ENCODE results near the gene PPIP5K1.

The PPIP5K1 gene

DNA sequence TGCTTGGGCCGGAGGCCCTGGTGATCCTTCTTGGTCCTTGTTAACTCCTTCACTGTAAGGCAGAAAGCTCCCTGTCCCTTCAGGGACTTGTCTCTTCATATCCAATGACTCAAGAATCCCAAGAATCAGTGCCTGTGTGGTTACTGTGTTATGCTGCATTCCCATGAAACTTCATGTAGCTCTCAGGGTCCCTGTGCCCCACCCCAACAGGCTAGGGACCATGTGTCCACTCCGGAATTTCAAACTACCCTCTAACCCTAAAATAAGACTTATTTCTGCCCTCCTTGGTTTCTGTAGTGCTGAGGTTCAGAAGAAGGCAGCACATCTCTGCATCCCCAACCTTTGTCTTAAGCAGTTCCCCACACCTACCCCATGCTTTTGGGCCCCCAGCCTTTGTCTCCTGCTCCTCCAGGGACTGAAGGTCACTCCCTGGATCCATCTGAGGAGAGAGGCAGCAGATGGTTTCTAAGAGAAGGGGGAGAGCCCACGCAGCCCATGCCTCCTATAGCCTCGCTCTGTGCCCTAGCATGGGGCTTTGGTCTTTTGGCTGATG lies 73.1 kb downstream of the PPIP5K1 start:
- no peak for DNase-seq

DNA sequence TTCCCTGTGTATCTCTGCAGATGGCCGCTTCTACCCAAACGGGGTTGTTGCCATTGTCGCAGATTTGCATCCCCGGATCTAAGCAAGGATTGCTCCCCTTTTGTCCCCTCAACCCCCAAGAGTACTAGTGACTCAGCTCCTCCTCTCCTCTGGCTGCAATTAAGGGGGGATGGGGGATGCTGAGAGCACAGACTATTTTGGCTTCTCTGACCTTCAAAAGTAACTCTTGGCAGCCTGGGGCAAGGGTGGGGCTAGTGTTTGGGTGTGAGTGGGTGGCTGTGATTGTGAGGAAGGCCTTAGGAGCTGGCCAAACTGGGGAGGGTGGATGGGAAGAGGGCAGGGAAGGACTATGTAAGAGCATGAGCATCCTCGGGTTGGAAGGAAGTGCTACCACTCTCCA lies 73.8 kb downstream of the PPIP5K1 start:
- no peak for DNase-seq

DNA sequence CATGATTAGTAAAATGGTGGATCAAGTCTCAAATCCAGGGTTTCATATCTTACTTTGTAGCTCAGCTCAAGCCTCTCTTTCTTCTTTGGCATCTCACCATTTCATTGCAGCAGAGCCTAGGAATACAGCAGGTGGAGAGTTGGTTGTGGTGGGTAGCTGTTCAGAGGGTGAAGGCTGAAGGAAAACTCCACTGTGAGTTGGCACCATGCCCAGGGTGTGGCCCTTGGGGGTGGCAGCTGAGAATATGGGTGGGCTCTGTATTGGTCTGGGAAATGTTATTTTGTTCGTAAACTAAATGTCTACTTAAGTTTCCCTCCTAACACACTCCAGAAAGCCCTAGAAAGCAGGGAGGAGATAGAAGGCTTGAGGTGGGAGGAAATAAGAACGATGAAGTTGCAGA lies 74.3 kb downstream of the PPIP5K1 start:
- no peak for DNase-seq

DNA sequence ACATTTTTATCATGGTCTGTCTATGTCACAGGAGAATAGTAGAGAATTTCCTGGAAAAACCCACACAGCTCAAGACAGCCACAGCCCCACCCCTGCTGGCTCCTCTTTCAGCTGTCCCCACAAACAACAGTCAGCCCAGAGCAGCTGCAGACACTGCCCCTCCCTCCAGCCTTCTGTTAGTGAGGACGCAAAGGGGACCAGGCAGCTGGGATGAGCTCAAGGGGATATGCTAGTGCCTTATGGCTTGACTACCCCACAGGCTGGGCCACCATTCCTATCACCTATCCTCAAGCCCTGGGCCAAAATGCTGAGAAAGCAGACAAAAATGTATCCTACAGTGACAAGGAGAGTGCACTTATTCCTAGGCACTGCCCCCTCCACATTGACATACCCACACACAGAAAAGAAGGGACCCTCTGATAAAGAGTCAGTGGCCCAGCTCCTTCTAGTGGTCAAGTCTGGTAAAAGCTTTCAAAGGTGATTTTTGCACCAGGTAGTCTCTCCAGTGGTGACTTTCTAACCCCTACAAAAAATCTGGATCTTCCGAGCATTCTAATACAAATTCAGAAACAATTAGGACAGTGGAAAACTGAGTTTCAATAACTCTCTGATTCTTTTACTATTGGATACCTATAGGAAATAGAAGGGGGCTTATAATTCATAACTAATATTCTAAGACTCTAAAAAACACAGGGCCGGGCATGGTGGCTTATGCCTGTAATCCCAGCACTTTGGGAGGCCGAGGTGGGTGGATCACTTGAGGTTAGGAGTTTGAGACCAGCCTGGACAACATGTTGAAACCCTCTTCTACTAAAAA lies 75.6 kb downstream of the PPIP5K1 start:
- peak; percentile 23 for DNase-seq

DNA sequence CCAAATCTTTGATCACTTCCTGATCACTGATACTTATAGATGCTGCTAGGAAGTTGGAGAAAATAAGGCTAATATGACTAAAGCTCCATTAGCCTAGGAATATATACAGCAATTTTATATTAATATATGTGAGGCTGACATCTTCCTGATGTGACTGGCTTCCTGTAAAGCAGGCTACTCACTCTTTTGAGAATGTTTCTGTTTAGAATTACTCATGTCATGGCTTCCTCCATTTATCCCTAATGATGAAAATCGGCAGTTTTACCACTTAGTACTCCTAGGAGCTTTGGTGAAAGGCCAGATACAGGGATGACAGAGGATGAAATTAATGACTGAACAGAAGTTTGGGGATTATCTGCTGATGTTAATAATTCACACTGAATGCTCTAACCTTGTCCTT lies 76.5 kb downstream of the PPIP5K1 start:
- DNase-seq: no peak

DNA sequence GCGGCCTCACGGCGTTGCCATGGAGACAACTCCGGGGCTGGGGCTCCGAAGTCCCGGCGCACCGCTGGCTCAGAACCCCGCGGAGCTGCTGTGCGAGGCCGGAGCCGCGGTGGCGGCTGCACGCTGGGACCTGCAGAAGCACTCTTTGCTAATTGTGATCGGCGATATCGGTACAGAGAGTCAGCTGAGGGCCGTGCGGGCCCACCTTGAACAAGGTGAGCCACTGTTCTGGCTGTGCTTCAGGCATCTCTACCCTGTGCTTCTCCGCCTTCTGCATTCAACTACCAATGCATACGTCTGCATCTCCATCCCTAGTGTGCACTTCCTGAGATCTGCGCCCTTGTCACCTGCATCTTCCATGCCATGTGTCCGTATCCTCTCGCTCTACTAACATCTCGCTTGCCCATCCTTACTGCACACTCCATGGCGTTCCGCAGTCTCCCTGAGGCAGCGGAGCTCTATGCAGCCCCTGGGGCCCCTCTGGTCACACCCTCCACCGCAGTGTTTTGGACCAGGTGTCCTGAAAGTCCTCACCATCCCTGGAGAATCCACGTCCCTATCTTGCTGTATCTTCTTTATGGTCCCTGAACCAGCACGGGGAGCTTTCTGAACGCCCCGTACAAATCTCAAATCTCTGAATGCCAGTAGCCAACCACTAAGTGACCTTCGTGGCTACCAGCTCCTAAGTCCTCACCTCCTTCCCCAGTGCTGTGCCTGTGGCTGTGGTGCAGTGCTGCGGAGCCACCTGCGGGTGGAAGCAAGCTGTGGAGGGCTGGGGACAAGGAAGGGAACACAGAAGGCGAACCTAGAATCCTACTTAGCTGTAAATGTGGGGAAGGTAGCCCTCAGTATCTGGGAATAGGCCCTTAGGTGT lies 78.8 kb downstream of the PPIP5K1 start:
- DNase-seq: no peak

DNA sequence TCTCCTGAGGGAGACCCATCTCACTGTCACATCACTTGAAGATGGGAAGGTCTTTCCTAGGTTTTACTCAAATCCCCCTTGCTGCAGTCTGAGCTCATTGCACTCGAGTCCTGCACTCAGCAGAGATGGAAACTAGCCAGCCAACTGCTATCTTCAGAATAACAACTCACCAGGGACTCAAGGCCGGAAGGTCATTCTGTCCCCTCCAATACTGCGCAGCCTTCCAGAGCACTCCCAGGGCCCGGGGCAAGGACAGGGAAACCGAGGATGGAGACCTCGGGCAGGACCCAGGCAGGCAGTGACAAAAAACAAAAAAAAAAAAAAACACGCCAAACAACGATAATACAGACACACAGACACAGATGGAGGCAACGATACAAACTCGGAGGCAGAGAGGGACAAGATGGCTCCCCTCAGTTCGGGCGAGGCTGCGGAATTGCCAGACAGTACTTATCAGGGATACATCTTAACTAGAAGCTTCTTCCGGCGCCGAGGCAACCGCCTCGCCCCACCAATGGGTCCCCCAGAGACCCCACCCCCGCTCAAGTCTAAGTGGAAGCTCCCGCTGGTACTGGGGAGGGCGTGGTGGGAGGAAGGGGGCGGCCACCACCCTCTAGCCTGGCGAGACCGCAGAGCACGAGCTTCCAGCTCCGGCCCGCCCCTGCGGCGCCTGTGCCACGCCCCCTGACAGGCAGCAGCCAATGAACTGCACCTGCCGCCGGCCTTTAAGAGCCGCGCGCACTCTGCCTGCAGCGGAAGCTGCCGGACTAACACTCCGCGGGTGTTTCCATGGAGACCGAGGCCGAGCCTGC lies 79.6 kb downstream of the PPIP5K1 start:
- DNase-seq: peak; percentile 97

DNA sequence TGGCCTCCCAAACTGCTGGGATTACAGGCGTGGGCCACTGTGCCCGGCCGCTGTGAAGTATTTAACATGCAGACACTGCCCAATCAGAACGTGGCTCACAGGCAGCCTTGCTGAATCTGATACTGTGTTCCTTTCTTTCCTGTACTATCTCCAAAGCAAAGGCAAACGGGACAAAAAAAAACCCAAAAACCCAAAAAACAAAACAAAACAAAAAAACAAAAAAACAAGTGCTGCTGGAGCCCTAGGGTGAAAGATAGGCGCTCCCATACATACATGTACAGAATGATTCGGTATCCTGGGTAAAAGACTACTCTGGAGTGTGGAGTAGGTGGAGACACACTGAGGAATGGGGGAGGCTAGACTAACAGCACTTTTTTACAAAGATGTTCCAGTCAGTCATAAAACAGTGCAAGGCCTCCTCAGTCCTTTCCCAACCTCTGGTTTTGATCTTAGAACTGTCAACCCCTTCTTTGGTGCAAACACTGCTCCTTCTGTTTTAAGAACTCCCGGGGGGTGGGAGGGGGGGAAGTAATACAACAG lies 80.3 kb downstream of the PPIP5K1 start:
- no peak for DNase-seq

DNA sequence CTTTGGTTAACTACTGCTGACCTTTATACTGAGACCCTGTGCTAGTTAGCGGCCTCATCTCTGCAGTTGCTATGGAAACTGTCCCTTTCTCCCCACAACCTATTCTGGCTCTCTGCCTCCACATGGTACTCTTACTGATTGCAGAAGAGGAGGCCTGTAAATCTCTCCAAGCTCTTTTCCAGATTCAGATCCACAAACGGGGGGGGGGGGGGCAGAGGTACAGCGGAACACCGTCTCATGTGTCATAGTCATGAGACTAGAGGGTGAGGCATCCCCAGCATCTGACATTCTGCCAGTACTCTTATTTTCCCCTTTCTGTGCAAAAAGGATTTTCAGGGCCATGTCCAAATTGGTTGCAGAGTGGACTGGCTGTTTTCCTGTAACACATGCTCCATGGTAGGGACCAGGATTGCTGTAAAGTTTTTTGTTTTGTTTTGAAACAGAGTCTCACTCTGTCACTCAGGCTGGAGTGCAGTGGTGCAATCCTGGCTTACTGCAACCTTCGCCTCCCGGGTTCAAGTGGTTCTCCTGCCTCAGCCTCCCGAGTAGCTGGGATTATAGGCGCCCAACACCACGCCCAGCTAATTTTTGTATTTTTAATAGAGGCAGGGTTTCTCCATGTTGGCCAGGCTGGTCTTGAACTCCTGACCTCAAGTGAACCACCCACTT lies 80.9 kb downstream of the PPIP5K1 start:
- DNase-seq: no peak

DNA sequence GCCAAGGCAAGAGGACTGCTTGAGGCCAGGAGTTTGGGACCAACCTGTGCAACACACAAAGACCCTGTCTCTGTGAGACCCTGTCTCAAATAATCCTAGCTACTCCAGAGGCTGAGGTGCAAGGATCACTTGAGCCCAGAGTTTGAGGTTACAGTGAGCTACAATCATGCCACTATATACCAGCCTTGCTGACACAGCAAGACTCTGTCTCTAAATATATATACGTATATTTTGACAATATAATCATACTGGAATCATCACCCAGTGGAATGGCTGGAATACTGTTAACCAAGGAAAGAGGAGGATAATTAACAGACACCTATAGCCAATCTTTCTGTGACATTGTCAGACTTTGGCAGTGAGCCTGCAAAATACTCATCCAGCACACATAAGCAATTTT lies 81.6 kb downstream of the PPIP5K1 start:
- no peak for DNase-seq

DNA sequence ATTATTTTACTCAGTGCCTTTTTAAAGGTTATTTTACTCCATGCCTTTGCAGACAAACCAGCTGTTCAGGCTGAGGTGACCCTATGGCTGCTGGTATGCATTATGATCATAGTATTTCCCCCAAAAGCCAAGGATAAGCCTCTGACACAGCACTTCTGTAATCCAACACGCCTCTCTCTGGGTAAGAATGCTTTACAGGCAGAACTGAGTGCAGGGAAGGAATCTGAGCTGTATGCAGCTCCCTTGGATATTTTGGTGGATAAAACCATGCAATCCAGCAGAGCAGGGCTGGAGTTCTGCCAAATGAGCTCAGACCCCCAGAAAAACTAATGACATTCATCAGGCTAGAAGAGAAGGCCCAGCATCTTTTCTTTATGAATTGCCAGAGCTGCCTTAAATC lies 84.3 kb downstream of the PPIP5K1 start:
- DNase-seq: no peak

DNA sequence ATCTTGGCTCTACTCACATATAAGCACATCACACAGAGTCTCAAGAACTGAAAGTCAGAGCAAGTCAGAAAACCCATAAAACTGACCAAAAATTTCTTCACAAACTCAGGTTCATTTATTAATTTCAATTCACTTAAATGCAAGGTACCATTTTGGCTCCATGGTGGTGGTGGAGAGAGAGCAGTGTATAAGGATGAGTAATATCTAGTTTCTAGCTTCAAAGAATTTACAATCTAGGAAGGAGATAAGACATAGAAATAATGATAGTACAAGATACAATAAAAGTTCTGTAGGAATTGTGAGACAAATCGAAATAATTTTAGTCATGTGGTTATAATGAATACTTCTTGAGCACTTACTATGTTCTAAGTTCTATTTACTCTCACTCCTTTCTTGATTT lies 90.4 kb downstream of the PPIP5K1 start:
- DNase-seq: no peak

DNA sequence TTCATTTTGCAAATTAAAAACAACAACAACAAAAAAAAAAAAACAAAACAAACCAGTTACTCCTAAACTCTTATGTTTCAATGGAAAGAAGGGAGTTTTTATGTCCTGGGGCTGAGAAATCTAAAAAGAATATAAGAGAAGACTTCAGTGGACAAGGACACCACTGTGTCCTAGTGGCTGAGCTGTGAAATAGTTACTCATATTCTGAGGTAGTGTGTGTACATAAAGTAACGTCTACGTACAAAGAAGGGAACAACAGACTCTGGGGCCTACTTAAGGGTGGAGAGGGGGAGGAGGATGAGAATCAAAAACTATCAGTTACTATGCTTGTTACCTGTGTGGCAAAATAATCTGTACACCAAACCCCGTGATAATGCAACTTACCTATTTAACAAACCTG lies 91.0 kb downstream of the PPIP5K1 start:
- DNase-seq: no peak

DNA sequence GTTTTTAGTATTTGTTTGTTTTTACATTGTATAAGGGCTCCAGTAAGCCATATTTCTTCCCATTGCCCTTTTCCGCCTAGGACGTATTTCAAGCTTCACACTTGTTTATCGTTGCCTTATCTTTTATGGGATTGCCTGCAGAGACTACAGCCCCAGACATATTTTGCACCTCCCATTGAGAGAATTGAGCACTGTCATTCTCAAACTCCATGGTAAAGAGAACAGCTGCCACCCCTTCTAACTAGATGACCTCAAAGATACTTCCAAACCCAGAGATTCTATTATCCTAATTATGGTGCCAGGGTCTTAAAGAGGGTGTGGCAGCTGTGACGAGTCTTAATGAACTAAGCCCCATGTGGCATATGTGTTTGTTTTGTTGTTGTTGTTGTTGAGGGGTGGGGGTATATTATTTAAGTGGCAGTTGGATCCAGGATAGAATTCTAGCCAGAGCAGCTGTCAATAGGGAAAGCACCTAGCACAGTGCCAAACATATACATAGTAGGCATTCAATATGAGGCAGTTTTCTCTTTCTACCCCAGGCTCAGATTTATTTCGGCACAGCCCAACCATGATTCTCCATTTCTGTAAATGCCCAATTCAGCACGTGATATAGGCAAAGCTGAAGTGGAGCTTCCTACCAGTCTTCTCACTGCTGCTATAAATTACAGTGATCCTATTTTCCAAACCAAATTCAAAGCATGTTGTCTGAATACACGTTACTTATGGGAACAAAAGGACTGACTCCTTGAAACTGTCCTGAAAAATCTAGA lies 96.1 kb downstream of the PPIP5K1 start:
- no peak for DNase-seq

DNA sequence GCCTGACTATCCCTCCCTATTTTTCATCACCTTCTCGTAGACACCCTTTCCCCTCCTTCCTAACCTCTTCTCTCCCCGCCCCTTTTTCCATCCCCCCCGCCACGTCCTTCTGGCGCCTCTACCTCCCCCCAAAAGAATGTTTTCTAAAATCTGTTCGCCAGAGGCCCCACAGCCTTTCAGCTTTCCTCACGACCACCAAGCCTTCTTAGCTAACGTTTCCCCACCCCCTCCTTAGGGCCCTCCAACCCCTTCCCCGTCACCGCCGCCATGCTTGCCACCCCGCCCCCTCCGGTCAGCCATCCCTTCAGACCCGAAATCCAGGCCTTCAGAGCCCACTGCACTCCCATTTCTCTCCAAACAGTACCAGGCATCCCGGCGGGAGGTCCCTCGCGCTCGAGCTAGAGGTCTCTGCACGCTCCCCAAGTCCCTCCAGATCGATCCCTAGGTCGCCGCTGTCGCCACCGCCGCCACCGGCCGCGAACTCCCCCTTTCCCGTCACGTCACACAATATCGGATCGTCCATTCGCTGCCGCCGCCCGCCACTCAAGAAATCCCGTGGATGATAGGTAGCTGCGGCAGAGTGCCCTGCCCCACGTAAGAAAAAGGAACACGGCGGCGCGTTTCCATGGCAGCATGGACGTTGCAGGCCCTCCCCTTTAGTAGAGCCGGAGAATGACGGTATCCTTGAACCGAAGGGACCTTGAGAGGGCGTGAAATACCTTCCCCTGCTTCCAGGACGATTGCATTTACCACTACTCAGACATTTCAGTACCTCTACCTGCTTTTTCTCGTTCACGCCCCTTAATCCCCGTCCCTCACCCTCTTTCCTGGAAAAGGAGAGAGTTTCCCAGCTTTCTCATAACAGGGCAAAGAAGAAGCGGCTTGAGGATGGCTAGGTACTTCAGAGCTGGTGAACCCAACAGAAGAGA lies 97.1 kb downstream of the PPIP5K1 start, which contains the start of gene TP53BP1:
TSS of gene TP53BP1 (minus strand) at position 484 of the 929 bp plus-strand sequence. CDS start at position 371, 113 bp downstream.
- DNase-seq: peak; percentile 90

DNA sequence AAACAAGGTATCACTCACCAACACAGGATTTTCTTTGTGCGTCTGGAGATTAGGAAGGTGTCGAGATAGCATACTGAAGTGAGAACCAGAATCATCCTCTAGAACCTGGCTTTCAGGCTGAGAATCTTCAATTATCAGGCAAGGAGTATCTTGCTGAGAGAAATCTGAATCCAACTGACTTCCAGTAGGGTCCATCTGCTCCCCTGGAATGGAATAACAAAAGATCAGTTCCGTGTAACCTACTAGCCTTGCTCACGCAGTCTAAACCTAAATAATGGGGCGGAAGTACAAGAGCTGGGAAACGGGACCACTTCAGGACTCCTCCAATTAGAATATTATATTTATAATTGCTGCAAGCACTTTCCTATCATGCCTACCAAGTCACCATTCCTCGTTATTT lies 97.7 kb downstream of the PPIP5K1 start:
- no peak for DNase-seq

DNA sequence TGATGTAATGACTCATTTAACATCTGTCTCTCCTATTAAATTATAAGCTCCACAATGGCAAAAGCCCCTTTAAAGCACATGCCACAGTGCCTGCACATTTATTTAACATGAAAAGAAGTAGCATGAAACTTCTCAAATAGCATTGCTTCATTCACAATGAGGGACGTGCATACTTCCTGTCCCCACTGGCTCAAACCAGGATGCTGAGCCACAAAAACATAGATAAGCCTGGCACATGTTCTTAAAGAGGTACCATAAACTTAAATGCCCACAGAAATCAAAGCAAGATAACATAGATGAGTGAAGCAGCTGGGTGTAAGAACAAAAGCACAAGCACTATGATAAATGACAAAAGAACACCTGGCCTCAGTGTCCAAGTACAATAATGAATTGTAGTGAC lies 100.8 kb downstream of the PPIP5K1 start:
- DNase-seq: no peak

DNA sequence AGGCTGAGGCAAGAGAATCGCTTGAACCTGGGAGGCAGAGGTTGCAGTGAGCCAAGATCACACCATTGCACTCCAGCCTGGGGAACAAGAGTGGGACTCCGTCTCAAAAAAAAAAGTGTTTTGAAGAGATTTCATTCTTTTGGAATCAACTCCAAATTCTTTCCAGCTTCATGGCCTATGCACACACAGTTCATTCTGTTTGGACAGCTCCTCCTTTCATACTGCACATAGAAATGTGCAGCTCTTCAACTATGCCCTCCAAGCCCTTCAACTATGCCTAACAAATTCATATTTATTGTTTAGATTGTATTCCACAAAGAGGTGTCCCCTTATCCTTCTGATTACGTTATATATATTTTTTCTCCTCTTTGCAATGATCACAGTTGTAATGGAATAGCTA lies 101.2 kb downstream of the PPIP5K1 start:
- no peak for DNase-seq

DNA sequence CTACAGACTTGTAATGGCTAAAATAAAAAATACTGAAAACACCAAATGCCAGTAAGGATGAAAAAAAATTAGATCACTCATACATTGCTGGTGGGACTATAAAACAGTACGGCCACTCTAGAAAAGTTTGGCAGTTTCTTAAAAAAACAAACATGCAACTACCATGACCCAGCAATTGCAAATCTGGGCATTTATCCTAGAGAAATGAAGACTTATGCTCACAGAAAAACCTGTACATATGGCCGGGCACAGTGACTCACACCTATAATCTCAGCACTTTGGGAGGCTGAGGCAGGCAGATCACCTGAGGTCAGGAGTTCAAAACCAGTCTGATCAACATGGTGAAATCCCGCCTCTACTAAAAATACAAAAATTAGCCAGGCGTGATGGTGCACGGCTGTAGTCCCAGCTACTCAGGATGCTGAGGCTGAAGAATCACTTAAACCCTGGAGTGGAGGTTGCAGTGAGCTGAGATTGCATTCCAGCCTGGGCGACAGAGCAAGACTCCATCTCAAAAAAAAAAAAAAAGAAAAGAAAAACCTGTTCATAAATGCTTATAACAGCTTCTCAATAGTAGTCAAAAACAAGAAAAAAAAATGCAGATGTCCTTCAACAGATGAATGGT lies 102.6 kb downstream of the PPIP5K1 start:
- DNase-seq: no peak

DNA sequence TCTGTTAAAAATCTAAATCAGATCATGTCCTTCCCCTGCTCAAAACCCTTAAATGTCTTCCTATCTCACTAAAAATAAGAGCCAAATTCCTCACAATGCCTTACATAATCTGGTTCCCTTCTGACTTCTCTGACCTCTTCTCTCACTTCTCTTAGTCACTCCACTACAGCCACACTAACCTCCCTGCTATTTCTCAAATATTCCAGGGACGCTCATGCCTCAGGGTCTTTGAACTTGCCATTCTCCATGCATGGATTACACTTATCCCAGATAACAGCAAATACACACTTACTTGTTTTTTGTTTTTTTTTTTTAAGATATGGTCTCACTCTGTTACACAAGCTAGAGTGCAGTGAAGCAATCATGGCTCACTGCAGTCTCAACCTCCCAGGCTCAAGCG lies 105.6 kb downstream of the PPIP5K1 start:
- no peak for DNase-seq

Data from activated effector memory CD4-positive, alpha-beta T cell treated with Interleukin-2 at 50 U/mL for 16 hours (primary cell).